AG04449 (cell line): ENCODE measurements around the gene GPA33.

Source experiments
- CTCF ChIA-PET: fragments of 350-600 bp; formaldehyde crosslinking; extraction: SDS; loops from one replicate; lab custom pipeline; 2021; ENCODE audit warnings: antibody characterized with exemption; lab: Yijun Ruan, JAX
- POLR2A ChIA-PET: fragments of 400-600, 350-600 bp; formaldehyde crosslinking; extraction: SDS; loops from one replicate; lab custom pipeline; 2020; ENCODE audit warnings: antibody characterized with exemption, inconsistent platforms; lab: Yijun Ruan, JAX
- DNase-seq: peaks from one replicate; pipeline ENCODE4 v3.0.0-alpha.2; 2010; ENCODE audit warnings: low read depth, low spot score
- H3K4me3 ChIP-seq: 2 replicates; pipeline ENCODE4 v1.5.1; 2011; ENCODE audit warnings: low read depth, mild to moderate bottlenecking, control low read depth, low read length
- TF ChIP-seq, protein P1 (sequence below): IDR thresholded peaks from one replicate; pipeline ENCODE4 v1.5.1; 2011; ENCODE audit warnings: mild to moderate bottlenecking, moderate library complexity, low read length, control low read depth, inconsistent platforms; ENCODE audit not compliant: insufficient read depth; ENCODE audit errors: missing control alignments

Gene GPA33

DNA sequence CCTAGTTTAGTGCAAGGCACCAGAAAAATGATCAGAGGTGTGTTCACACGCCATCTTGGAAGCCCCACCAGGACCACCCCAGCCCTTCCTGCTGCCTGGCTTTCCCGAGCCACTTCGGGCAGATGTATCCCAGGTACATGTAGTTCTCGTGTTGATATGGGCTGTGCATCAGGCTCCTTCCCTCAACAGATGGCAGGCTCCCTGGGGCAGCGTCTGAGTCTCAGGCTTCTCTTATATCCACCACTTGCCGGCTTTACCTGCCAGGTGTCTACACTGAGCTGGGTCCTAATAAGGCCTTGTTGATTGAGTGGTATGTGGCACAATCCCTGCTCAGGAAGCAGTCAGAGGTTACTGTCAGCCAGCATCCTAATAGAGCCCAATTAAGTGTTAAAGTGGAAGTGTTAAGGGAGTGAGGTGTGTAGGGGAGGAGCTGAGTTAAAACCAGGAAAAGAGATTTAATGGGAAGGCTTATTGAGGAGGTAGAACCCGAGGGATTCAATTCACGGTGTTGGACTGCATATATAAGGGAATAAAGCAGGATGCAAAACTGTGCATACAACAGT lies 8.5 kb downstream of the GPA33 start:
- ChIA-PET POLR2A (no interaction called here), CTCF (no interaction called here)
- no peak overlapping the region for H3K4me3 ChIP-seq
- DNase-seq, result no peak
- TF ChIP-seq, protein P1, sequence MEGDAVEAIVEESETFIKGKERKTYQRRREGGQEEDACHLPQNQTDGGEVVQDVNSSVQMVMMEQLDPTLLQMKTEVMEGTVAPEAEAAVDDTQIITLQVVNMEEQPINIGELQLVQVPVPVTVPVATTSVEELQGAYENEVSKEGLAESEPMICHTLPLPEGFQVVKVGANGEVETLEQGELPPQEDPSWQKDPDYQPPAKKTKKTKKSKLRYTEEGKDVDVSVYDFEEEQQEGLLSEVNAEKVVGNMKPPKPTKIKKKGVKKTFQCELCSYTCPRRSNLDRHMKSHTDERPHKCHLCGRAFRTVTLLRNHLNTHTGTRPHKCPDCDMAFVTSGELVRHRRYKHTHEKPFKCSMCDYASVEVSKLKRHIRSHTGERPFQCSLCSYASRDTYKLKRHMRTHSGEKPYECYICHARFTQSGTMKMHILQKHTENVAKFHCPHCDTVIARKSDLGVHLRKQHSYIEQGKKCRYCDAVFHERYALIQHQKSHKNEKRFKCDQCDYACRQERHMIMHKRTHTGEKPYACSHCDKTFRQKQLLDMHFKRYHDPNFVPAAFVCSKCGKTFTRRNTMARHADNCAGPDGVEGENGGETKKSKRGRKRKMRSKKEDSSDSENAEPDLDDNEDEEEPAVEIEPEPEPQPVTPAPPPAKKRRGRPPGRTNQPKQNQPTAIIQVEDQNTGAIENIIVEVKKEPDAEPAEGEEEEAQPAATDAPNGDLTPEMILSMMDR, result no peak

DNA sequence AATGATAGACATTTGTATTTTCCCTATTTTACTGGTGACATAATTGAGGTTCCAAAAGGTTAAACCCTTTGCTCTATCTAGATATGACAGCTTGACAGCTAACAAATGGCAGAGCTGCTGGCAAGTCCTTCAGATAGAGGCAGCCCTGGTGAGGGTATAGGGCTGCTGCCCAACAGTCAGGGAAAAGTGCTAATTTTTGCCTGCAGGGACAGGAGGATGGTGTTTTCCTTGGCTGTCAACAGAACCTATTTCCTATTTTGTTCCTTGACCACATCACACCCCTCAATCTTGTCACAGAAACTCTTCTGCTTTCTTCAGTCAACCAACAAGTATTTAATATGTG lies 12.3 kb downstream of the GPA33 start:
- no peak for DNase-seq
- H3K4me3 ChIP-seq, result no peak overlapping the region
- ChIA-PET CTCF (interaction anchor here (1.1 kb wide), 1 partner anchor 456 kb away, joined by 3 read pairs; no protein-coding TSS in a partner anchor), POLR2A (no interaction called here)
- TF ChIP-seq, protein P1, result no peak

DNA sequence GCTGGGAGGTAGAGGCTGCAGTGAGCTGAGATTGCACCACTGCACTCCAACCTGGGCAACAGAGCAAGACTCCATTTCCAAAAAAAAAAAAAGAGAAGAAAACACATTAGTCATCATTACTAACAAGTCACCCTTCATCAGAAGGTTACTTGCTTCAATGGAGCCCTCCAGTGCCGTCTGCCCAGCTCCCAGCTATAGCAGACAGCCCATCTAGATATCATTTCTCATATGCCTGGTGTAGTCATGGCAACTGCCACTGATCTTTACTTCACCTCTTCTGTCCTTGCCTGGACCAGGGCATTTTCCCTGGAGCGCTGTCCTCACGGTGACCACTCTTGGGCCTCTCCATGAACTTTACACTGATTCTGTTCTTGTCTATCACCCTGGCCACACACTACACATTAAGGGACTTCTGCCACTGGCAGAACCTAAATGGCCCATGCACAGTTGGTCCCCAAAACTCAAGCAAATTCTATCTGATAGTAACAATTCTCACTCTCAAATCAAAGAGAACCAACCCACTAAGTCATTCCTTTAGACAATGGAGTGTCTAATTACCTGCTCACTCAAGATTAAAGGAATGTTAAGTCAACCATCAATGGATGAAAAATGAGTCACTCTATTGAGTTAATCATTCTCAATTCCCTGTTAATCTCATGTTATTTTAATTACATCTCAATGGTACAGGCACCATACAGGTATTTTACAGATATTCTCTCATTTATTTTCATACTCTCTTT lies 12.9 kb downstream of the GPA33 start:
- TF ChIP-seq, protein P1, result no peak
- H3K4me3 ChIP-seq, result no peak overlapping the region
- CTCF ChIA-PET, result interaction anchor here (1.1 kb wide), 1 partner anchor 457 kb away, joined by 3 read pairs; no protein-coding TSS in a partner anchor
- POLR2A ChIA-PET, result no interaction called here
- no peak for DNase-seq

DNA sequence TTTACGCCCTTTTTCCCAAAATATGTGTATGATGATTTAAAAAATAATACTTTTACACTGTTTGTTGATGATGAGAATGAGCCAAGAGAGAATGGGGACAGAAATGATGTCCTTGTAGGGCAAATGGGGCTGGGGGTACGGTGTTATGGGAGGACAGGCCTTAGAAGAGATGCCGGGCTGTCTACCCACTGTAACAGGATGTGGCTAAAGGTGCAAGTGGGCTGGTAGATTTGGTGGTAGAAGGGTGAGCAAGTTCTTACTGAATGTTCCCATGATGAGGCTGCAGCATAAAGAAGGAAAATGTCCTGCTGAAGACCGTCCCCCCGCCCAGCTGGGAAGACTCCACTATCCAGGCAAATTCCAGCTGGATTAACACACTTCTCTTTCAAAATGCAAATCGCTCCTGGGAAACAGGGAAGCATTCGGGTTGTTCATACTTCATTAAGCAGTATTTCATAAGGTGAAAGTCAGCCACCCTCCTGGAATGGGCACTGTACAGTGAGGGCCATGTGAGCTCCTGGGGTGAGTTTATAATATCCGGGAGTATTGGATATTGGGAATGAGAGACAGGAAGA lies 14.0 kb downstream of the GPA33 start:
- POLR2A ChIA-PET, result no interaction called here
- TF ChIP-seq, protein P1, result no peak
- DNase-seq, result no peak
- CTCF ChIA-PET, result interaction anchor here (0.9 kb wide), 1 partner anchor 16 kb away, joined by 3 read pairs; no protein-coding TSS in a partner anchor
- no peak overlapping the region for H3K4me3 ChIP-seq

DNA sequence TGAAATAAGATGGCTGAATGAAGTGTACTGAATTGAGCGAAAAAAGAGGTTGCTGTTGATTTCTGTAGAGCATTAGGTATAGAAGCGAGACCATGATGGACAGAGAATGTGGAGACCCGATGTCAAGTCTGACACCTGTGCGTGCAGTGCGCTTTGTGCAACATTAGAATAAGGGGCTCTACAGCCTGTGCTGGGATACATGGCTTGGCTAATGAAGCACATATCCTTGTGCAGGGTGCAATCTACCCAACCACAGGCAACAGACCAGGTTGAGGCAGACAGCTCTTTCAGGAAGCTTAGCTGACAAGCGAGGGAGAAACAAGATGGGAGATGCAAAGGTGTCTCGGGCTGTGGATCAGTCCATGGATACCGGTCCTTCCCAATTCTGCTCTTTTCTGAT lies 18.9 kb downstream of the GPA33 start:
- ChIA-PET CTCF (interaction anchor here (1.2 kb wide), 1 partner anchor 10 kb away, joined by 4 read pairs; no protein-coding TSS in a partner anchor), POLR2A (no interaction called here)
- no peak overlapping the region for H3K4me3 ChIP-seq
- no peak for DNase-seq
- TF ChIP-seq, protein P1, result no peak

DNA sequence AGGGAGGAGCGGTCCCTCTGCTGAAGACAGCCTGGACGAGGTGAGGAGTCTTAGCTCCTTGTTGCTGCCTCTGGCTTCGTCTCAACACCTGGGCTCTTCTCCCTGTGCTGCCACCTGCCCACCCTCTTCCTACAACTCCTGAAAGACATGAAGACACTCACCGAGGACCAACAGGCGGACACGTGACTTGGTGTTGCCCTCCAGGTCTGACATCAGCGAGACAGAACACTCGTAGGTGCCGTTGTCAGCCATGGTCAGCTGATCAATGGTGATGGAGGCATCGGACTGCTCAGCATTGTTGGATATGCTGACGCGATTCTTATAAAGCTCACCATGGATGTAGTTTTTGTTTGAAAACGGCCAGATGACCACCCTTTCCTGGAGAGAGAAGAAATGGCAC lies 21.4 kb downstream of the GPA33 start:
- ChIA-PET CTCF (interaction anchor here (0.7 to 1.6 kb wide), 6 partner anchors 9 to 472 kb away, joined by 3 to 12 read pairs (median 10); no protein-coding TSS in a partner anchor), POLR2A (interaction anchor here (1.3 kb wide), 1 partner anchor 151 kb away, joined by 3 read pairs; no protein-coding TSS in a partner anchor)
- TF ChIP-seq, protein P1, result no peak
- DNase-seq, result no peak
- H3K4me3 ChIP-seq, result no peak overlapping the region
